Motor neuron (in vitro differentiated cells): ENCODE data around the gene SPAG9. TPM values are rescaled to one million over a fixed set of nuclear protein-coding genes. Genes with fewer than 3 reads are reported as not detected.

Experiments used
- ATAC-seq, 8 experiments: fragments of 200-7000 bp; cut with Tn5 transposase; replicated peaks in 6 of 8; 2 replicates each; pipeline ENCODE4 v1.8.0; 2021; ENCODE audit warnings: mild to moderate bottlenecking in 8 of 8, moderate library complexity in 8 of 8
- H3K27ac ChIP-seq, 2 donors: fragments of 250-450 bp; sonication (Bioruptor Pico); 2 replicates each; pipeline ENCODE4 v1.9.0; 2021; ENCODE audit warnings: antibody characterized with exemption in 2 of 2, mild to moderate bottlenecking in 2 of 2, moderate library complexity in 1 of 2
- H3K4me1 ChIP-seq, 2 donors: fragments of 250-450 bp; sonication (Bioruptor Pico); replicated peaks in 1 of 2; 2 replicates each; pipeline ENCODE4 v1.6.1; 2021; ENCODE audit warnings: antibody characterized with exemption in 2 of 2, mild to moderate bottlenecking in 2 of 2, moderate library complexity in 1 of 2
- H3K4me3 ChIP-seq, 5 donors: fragments of 250-450 bp; sonication (Bioruptor Pico); 2 replicates each; pipeline ENCODE4 v1.9.0; 2021; ENCODE audit warnings: antibody characterized with exemption in 5 of 5, mild to moderate bottlenecking in 5 of 5, moderate library complexity in 4 of 5
- whole genome bisulfite sequencing, 10 experiments: fragments of 450-650 bp; shearing (Covaris generic); methylation state at CpG; one replicate each; pipeline ENCODE4 v1.0.0; 2022; 5-methylcytosine and 5-hydroxymethylcytosine counted together
- in situ Hi-C, 9 experiments: fragments of 400-800 bp; cut with MboI; loops; one replicate each; pipeline ENCODE4 v1.15.0; 2021; ENCODE audit warnings: low sequenced_read_pairs in 9 of 9, low pct_unique_long_range_greater_than_20kb in 2 of 9; ENCODE audit not compliant: unreplicated experiment in 9 of 9
- total RNA-seq, 8 experiments: library from RNA; unstranded; fragments of 300-600 nt; gene quantifications; 2 replicates each; pipeline versions ENCODE4 v1.2.3 to v1.2.4, GENCODE V29; 2022

SPAG9 gene
- 100 to 1,000 TPM in 7 of 8 experiments, 10 to 100 TPM in 1; 94.7 to 214 (median 139) TPM for total RNA-seq

DNA sequence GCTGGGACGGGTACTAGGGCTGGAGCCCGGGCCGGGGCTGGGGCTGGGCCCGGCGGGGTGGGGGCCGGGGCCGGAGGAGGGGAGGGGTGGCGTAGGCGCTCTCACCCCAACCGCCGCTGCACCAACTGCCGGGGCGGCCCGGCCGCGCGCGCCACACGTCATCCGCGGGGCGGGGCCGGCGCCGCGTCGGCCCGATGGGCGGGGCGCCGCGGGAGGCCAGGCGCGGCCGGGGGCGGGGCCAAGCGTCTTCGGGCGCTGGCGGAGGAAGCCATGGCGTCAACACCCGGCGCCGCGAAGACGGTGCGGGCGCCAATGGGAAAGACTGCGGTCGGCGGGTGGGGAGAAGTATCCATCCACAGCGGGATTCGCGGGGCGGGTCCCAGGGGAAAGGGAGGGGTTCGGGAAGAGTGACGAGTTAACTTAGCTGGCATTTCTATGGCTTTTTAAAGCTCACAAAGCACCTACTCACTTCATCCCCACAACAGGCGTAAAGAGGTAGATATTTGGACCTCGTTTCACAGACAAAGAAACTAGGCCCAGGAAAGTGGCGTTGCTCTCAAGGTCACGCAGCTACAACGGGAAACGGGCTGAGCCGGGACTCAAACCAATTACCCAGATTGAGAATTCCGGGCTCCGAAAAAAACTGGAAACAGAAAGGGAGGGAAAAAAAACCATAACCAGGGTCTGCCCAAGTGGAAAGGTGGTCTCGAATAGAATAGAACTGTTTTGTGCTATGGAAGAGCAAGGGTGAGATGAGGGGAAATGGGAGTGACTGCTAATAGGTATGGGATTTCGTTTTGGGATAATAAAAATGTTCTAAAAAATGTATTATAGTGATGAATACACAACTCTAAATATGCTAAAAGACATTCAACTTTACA lies at the start of gene SPAG9:
SPAG9 (minus strand) TSS at position 130 of the 881 bp plus-strand sequence. CDS start 212 bp downstream, outside the sequence.
- H3K27ac ChIP-seq, result peak within 1 kb of the TSS; percentile 87 to 88
- peaks cover 6 to 17% of the 10 kb centered on the region in 2 donors for H3K4me1 ChIP-seq
- peak; percentile 66 to 87 (median 84) for ATAC-seq
- WGBS, 10 experiments, result 0 to 5% (median 0%) methylated on average over 3 to 10 of the region's 68 CpGs
- in situ Hi-C loops, result no loop called here
- H3K4me3 ChIP-seq, result peak within 1 kb of the TSS; percentile 61 to 98 (median 85)

- 100% methylated on average over 1 of the region's 1 CpG; no CpG with 5 or more reads in 6 of the 10 experiments for WGBS, 10 experiments
- Histone ChIP-seq H3K27ac (no peak overlapping the region), H3K4me3 (no peak overlapping the region), H3K4me1 (peaks cover 6 to 11% of the 10 kb centered on the region in 2 donors)
- ATAC-seq, result no peak
- in situ Hi-C loops, result no loop called here
These were observed 48.7 kb upstream of the SPAG9 start for GRCh38 chr17:51169340-51169739.

GRCh38 chr17:51166987-51167931 lies 46.6 kb upstream of the SPAG9 start:
- WGBS, 10 experiments, result 10 to 90% (median 38%) methylated on average over 1 to 8 of the region's 42 CpGs
- Histone ChIP-seq H3K4me1 (peaks cover 6 to 11% of the 10 kb centered on the region in 2 donors), H3K4me3 (peak overlapping the region; percentile 69 to 95 (median 84)), H3K27ac (peak overlapping the region; percentile 86 to 94)
- in situ Hi-C loops, result no loop called here
- peak; percentile 20 to 49 (median 45) for ATAC-seq

DNA sequence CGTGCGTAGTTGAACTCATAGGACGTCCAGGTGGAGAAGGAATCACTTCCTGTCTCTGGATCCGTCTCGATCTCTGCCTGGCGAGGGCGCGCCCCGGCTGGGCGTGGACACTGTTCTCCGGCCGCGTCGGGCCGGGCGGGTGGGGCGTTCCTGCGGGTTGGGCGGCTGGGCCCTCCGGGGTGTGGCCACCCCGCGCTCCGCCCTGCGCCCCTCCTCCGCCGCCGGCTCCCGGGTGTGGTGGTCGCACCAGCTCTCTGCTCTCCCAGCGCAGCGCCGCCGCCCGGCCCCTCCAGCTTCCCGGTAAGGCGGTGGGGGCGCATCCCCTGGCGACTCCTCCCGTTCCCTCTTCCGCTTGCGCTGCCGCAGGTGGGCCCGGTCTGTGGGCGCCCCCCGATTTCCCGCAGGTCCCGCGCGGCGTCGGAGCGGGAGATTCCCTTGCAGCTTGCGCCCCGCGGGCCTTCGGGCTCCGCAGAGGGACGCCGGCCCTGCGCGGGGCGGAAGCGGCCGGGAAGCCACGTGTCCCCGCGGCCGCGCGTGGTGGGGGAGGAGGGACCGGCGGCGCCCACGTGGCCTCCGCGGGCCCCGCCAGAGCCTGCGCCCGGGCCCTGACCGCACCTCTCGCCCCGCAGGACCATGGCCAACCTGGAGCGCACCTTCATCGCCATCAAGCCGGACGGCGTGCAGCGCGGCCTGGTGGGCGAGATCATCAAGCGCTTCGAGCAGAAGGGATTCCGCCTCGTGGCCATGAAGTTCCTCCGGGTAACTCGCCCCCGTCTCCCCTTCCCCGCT lies 45.7 kb upstream of the SPAG9 start, which contains the start of gene NME2:
NME2 (plus strand) TSS at position 214 of the 789 bp plus-strand sequence; CDS start at position 634, 420 bp downstream.
- H3K27ac ChIP-seq, result peak within 1 kb of the TSS; percentile 86 to 94
- peak within 1 kb of the TSS; percentile 69 to 95 (median 84) for H3K4me3 ChIP-seq
- peaks cover 6 to 11% of the 10 kb centered on the region in 2 donors for H3K4me1 ChIP-seq
- ATAC-seq, result peak; percentile 78 to 92 (median 90)
- in situ Hi-C loops, result no loop called here
- 0% methylated on average over 14 of the region's 98 CpGs; no CpG with 5 or more reads in 9 of the 10 experiments for WGBS, 10 experiments

GRCh38 chr17:51165680-51166197 lies 45.1 kb upstream of the SPAG9 start:
- peaks cover 6 to 11% of the 10 kb centered on the region in 2 donors for H3K4me1 ChIP-seq
- in situ Hi-C loops, result no loop called here
- peak overlapping the region; percentile 86 to 94 for H3K27ac ChIP-seq
- H3K4me3 ChIP-seq, result peak overlapping the region; percentile 69 to 95 (median 84)
- WGBS, 10 experiments, result 0 to 35% (median 18%) methylated on average over 3 to 9 of the region's 21 CpGs; no CpG with 5 or more reads in 6 of the 10 experiments
- ATAC-seq, result peak; percentile 1 to 31 (median 12)

DNA sequence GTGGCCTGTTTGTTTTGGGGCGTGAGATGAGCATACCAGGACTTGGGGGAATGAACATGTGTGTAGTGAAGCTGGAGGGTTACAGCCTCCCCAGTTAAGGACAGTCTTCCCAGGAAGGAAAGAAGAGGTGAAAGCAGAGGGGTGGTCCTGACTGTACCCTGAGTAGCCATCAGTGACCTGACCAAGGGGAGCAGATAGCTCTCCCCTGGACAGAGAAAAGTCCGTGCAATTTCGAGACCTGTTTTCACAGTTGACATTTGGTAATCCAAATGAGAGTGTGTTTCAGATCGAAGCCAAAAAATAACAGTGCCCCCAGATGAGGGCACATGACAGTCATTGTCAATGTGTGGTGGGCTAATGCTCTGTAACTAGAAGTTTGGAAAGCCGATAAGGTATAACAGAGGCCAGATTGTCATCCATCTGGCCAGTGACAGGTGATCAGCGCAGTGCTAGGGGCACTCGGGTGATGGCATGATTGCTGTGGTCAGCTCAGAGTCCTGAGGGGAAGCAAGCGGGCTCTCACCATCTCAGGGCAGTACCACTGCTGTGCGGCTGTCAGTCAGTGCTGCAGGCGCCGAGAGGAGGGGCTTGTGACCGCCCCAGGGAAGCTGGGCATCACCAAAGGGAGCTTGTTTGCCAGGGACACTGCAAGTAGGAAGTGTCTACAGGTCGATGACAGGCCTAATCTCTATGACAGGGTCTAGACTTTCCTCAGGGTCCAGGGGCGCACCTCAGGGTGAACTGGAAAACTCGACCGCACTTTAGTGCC lies 44.4 kb upstream of the SPAG9 start:
- Histone ChIP-seq H3K27ac (peak overlapping the region; percentile 86 to 94), H3K4me1 (peaks cover 6 to 11% of the 10 kb centered on the region in 2 donors), H3K4me3 (peak overlapping the region; percentile 69 to 95 (median 84))
- in situ Hi-C loops, result no loop called here
- ATAC-seq, result no peak
- 40 to 68% (median 55%) methylated on average over 1 to 10 of the region's 16 CpGs; no CpG with 5 or more reads in 3 of the 10 experiments for WGBS, 10 experiments

DNA sequence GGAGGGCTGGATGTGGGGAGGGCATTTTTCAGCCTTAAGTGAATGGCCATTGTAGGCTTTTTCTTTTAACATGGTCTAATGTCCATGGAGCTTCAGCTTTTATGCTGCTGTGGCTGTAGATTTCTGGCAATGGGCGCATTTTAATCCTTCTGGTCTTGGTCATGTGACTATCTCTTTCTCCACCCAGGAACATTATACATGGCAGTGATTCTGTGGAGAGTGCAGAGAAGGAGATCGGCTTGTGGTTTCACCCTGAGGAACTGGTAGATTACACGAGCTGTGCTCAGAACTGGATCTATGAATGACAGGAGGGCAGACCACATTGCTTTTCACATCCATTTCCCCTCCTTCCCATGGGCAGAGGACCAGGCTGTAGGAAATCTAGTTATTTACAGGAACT lies 40.9 kb upstream of the SPAG9 start:
- Histone ChIP-seq H3K4me3 (no peak overlapping the region), H3K27ac (no peak overlapping the region), H3K4me1 (peaks cover 0 to 7% of the 10 kb centered on the region in 2 donors)
- in situ Hi-C loops, result no loop called here
- WGBS, 10 experiments, result 67 to 100% (median 90%) methylated on average over 1 to 3 of the region's 3 CpGs; no CpG with 5 or more reads in 3 of the 10 experiments
- no peak for ATAC-seq

- H3K27ac ChIP-seq, result no peak overlapping the region
- in situ Hi-C loops, result loop anchor here in 2 of 9 experiments (10.0 kb wide), 1 partner anchor 155 kb away; no protein-coding TSS in a partner anchor
- no peak for ATAC-seq
- peaks cover 6 to 8% of the 10 kb centered on the region in 2 donors for H3K4me1 ChIP-seq
- 86 to 100% (median 100%) methylated on average over 1 to 3 of the region's 3 CpGs; no CpG with 5 or more reads in 2 of the 10 experiments for WGBS, 10 experiments
- H3K4me3 ChIP-seq, result no peak overlapping the region
These were observed 38.9 kb upstream of the SPAG9 start for GRCh38 chr17:51159604-51160003.

DNA sequence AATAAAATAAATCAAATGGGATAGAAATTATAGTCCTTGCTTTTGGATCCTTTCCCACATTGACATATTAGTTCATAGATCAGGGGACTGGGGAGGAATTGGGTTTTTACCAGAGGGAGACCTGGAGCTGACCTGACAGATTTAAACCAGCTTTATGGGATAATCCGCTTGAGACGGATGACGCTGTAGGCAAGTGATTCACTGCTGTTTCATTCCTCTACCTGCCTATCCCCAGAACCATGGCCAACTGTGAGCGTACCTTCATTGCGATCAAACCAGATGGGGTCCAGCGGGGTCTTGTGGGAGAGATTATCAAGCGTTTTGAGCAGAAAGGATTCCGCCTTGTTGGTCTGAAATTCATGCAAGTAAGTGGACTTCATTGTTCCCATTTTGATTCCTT lies 34.7 kb upstream of the SPAG9 start:
- ATAC-seq, result no peak
- no peak overlapping the region for H3K4me3 ChIP-seq
- peaks cover 8 to 14% of the 10 kb centered on the region in 2 donors for H3K4me1 ChIP-seq
- no peak overlapping the region for H3K27ac ChIP-seq
- 73 to 100% (median 98%) methylated on average over 2 to 7 of the region's 8 CpGs; no CpG with 5 or more reads in 2 of the 10 experiments for WGBS, 10 experiments
- in situ Hi-C loops, result loop anchor here in 2 of 9 experiments (10.0 kb wide), 1 partner anchor 151 kb away; no protein-coding TSS in a partner anchor

- H3K27ac ChIP-seq, result peak overlapping the region; percentile 77 to 84
- WGBS, 10 experiments, result 0 to 20% (median 0%) methylated on average over 1 to 5 of the region's 6 CpGs; no CpG with 5 or more reads in 1 of the 10 experiments
- peaks cover 8 to 14% of the 10 kb centered on the region in 2 donors for H3K4me1 ChIP-seq
- ATAC-seq, result peak in 4 of 8 experiments; percentile 1 to 3 (median 2)
- H3K4me3 ChIP-seq, result peak overlapping the region; percentile 50 to 72 (median 58)
- in situ Hi-C loops, result loop anchor here in 2 of 9 experiments (10.0 kb wide), 1 partner anchor 149 kb away; no protein-coding TSS in a partner anchor
These were observed 33.5 kb upstream of the SPAG9 start for GRCh38 chr17:51154176-51154575.
